NCI-H2171 treated with DMSO at 0.1 percent for 48 hours (cell line): ENCODE data around the gene KRTAP6-2.

ENCODE experiments used
- DNase-seq: peaks from one replicate; lab custom pipeline; 2025; lab: John Stamatoyannopoulos, UW

Gene KRTAP6-2

DNA sequence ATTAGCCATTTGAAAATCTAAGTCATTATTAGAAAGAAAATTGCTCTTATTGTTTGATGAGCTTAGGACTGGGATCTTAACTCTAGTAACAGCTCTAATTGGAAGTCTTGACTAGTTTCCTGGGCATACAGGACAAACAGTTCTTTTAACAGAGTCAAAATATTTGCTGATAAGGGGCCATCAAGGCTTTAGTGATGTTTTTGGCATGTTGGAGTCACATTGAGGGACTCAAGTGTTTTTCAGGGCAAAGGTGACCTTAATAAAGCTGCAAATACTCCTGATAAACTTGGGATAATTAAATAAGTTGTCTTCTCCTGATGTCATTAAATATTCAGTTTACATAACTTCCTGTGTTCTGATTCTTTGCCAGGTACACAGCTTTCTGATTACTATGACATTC is 31.1 kb downstream of the KRTAP6-2 start:
- DNase-seq, result no peak

DNA sequence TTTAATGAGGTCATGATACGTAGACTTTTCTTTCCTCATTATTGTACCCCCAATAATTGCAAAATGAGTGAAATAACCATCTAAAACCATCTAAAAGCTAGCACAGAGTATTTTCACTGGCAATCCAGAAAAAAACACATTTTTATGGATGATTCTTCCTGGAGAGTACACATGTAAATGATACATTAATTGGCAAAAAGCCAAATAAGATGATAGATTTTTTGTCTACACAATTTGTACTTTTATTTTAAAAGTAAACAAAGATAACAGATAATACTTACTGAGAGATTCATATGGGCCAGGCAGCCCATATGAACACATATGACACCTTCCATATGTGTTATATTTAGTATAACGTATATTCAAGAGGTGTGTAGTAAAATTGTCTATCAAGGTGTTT is 35.1 kb downstream of the KRTAP6-2 start:
- no peak for DNase-seq

DNA sequence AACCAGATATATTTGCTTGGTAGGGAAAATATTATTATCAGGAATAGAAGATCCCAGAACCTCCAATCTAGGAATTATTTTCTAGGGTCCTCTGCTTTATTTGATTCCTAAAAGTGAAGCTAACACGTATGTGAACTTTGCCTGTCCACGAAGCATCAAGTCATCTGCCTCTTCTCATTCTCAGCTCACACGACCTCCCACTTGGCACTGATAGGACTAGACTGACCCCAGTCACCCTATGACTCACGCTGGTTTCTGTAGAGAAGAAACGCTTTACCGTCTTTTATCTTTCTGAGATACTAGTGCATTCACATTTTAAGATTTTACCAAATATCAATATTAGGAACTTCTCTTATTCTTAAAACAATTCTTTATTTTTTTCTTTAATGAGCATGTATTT is 35.6 kb downstream of the KRTAP6-2 start:
- DNase-seq, result no peak

DNA sequence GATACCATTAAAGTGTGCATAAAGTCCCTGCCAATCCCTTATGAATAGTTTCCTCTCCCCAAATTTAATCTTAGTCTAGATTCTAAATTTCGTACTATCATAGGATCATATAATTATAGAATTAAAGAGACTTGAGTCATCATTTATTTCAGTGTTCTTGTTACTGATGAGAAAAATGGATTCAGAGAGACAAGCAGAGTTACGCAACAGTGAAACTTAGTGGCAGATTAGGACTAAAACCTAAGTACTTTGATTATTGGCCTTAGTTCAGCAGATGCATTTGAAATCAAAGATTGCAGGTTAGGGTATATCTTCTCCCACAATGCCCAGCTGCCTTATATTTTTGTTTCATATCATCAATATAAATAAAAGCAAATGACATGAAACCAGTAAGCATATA is 36.7 kb downstream of the KRTAP6-2 start:
- DNase-seq, result no peak

DNA sequence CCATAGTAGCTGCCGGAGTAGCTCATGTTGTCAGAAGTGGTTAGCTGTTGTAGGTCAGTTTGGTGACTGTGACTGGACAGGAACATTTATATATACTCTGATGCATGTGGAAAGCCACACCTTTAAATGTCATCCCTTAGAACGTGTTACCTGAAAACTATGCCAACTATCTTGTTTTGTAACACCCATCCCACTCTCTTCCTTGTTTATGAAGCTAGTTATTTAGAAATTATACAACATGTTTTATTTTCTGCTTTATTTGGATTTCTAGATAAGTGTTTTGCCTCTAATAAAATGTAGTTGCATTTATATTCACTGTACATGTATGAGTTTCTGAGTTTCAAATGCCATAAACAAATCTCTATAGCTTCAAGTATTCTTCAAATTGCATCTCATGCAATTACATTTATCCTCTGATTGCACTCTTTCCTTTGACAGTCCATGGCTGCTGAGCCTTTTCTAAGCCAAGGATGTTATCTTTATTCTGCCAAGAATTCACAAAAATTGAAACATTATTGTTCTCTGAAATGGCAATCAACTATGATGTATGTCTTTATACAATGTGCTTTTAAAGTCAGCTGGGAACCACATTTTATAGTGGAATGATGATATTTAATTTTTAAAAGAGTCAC is 37.3 kb downstream of the KRTAP6-2 start, which contains the start of gene KRTAP19-7:
Gene KRTAP19-7 (minus strand): TSS at position 51 of the 632 bp plus-strand sequence. CDS start 25 bp downstream, at position 26.
- no peak for DNase-seq

DNA sequence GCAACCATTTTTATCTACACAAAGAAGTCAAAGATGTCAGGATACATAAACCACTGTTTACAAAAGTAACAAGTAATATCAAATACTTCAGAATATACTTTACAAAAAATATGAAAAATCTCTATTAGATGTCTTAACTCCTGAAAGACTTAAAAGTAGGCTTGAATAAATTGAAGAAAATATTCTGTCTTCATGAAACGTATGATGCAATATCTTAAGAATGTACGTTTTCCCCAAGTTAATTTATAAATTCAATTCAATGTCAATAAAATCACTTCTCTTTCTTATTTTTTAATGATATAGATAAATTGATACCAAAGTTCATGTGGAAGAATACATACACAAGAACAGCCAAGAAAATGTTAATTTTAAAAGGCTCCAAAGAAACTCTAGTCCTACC is 43.6 kb downstream of the KRTAP6-2 start:
- DNase-seq, result no peak

DNA sequence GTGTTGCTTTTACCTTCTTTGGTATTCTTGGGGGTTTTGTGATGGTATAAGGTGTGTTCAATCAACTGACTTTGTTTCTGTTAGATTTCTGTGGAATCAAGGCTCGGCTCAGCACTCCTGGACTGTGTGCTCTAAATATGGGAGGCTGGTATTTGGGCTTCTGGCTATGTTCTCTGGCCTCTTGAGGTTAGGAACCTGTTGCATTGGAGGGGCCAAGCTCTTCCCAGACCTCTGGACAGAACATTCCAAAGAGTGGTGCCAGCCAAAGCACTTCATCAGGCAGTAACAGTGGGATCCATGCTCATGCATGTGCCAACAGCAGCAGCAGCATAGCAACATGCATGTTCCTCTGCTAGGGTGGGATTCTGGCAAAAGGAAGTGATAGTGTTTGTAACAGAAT is 45.9 kb downstream of the KRTAP6-2 start:
- DNase-seq, result no peak
